Endothelial cell of umbilical vein (primary cell): ENCODE measurements around the gene PPFIA1. TPM values are rescaled to one million over a fixed set of nuclear protein-coding genes. Genes with fewer than 3 reads are reported as not detected.

Experiments
- BruUV-seq: library from RNA; stranded (reverse); fragments of 400-500 nt; replicated peaks from 2 replicates; lab custom pipeline; 2021; lab: Mats Ljungman, UMichigan
- CTCF ChIA-PET: fragments of 300-600, 350-600 bp; sonication (Branson Sonifier 250); formaldehyde crosslinking; loops from one replicate; lab custom pipeline; 2021; ENCODE audit warnings: antibody characterized with exemption, inconsistent platforms; lab: Charles Lee
- POLR2A ChIA-PET: fragments of 300-600, 350-600 bp; sonication (Branson Sonifier 250); formaldehyde crosslinking; loops from one replicate; lab custom pipeline; 2021; ENCODE audit warnings: antibody characterized with exemption, inconsistent platforms; lab: Charles Lee
- DNase-seq: peaks from one replicate; pipeline ENCODE4 v3.0.0-alpha.2; 2011; ENCODE audit warnings: low read depth, low spot score
- FAIRE-seq: peaks from 2 replicates; lab custom pipeline; 2011; peaks lifted over from hg19 to GRCh38; lab: Jason Lieb, UNC
- H2AFZ ChIP-seq: 2 replicates; pipeline ENCODE4 v1.6.0; 2012; ENCODE audit warnings: low read depth, low read length, control low read depth, inconsistent platforms
- H3K27ac ChIP-seq: 2 replicates; pipeline ENCODE4 v1.5.1; 2011; ENCODE audit warnings: low read depth, mild to moderate bottlenecking, control low read depth, low read length, moderate library complexity; ENCODE audit not compliant: insufficient read depth
- H3K27me3 ChIP-seq, 2 experiments: 2 replicates each; pipeline versions ENCODE4 v1.6.0 to v1.6.1; 2011; ENCODE audit warnings: low read length in 2 of 2, mixed read lengths in 1 of 2; ENCODE audit not compliant: control insufficient read depth in 2 of 2, insufficient read depth in 2 of 2
- H3K36me3 ChIP-seq, 2 experiments: 2 replicates in 1 of 2; 3 replicates in 1 of 2; pipeline ENCODE4 v1.5.1; 2011; ENCODE audit warnings: low read length in 2 of 2, mild to moderate bottlenecking in 1 of 2, moderate library complexity in 1 of 2; ENCODE audit not compliant: control insufficient read depth in 2 of 2, insufficient read depth in 2 of 2; ENCODE audit errors: extremely low read depth in 1 of 2
- H3K4me1 ChIP-seq: 3 replicates; pipeline ENCODE4 v1.5.1; 2011; ENCODE audit warnings: mild to moderate bottlenecking, low read length; ENCODE audit not compliant: control insufficient read depth, insufficient read depth; ENCODE audit errors: extremely low read depth
- H3K4me2 ChIP-seq: 2 replicates; pipeline ENCODE4 v1.6.1; 2011; ENCODE audit warnings: low read length, control low read depth, mixed read lengths; ENCODE audit not compliant: insufficient read depth
- H3K4me3 ChIP-seq, 3 experiments: fragments of 200-600 bp in 1 of 3; sonication (generic), shearing (Covaris generic) in 1 of 3; replicated peaks in 1 of 3; 2 replicates each; pipeline ENCODE4 v1.5.1; 2011 to 2016; ENCODE audit warnings: control low read depth in 3 of 3, low read length in 3 of 3, mild to moderate bottlenecking in 2 of 3, inconsistent platforms in 1 of 3, low read depth in 1 of 3, moderate library complexity in 1 of 3; ENCODE audit not compliant: insufficient read depth in 1 of 3
- H3K79me2 ChIP-seq: 2 replicates; pipeline ENCODE4 v1.6.0; 2012; ENCODE audit warnings: low read length, inconsistent platforms; ENCODE audit not compliant: control insufficient read depth, insufficient read depth
- H3K9ac ChIP-seq: replicated peaks from 2 replicates; pipeline ENCODE3; 2011; ENCODE audit warnings: low read length, control low read depth; ENCODE audit not compliant: insufficient read depth; ENCODE audit errors: extremely low read depth
- H3K9me1 ChIP-seq: replicated peaks from 3 replicates; pipeline ENCODE4 v1.6.0; 2011; ENCODE audit warnings: mild to moderate bottlenecking, low read length; ENCODE audit not compliant: control insufficient read depth, insufficient read depth; ENCODE audit errors: extremely low read depth
- H3K9me3 ChIP-seq: replicated peaks from 2 replicates; pipeline ENCODE4 v1.5.1; 2012; ENCODE audit warnings: low read length, inconsistent platforms; ENCODE audit not compliant: control insufficient read depth, insufficient read depth
- H4K20me1 ChIP-seq: replicated peaks from 2 replicates; pipeline ENCODE3; 2011; ENCODE audit warnings: mild to moderate bottlenecking, low read length; ENCODE audit not compliant: control insufficient read depth, insufficient read depth; ENCODE audit errors: extremely low read depth
- CTCF ChIP-seq, 2 donors: IDR thresholded peaks; 1 replicate in 1 of 2; 2 replicates in 1 of 2; pipeline ENCODE4 v1.5.1; 2011; ENCODE audit warnings: low read length in 2 of 2, mild to moderate bottlenecking in 2 of 2, moderate library complexity in 2 of 2, control low read depth in 1 of 2, inconsistent platforms in 1 of 2, low read depth in 1 of 2; ENCODE audit not compliant: insufficient read depth in 1 of 2; ENCODE audit errors: extremely low read depth in 1 of 2
- EZH2 ChIP-seq: IDR thresholded peaks from 2 replicates; pipeline ENCODE4 v1.6.1; 2012; ENCODE audit warnings: borderline replicate concordance, low read depth, mild to moderate bottlenecking, moderate library complexity, low read length, inconsistent platforms; ENCODE audit not compliant: severe bottlenecking
- FOS ChIP-seq: IDR thresholded peaks from 2 replicates; pipeline ENCODE4 v1.6.1; 2011; ENCODE audit warnings: mild to moderate bottlenecking, low read length, moderate library complexity, borderline replicate concordance; ENCODE audit not compliant: insufficient read depth
- GATA2 ChIP-seq: IDR thresholded peaks from 2 replicates; pipeline ENCODE4 v1.7.0; 2011; ENCODE audit warnings: low read depth, mild to moderate bottlenecking, moderate library complexity, mixed read lengths, low read length; ENCODE audit not compliant: insufficient read length, insufficient read depth
- JUN ChIP-seq: IDR thresholded peaks from 2 replicates; pipeline ENCODE4 v1.6.1; 2011; ENCODE audit warnings: borderline replicate concordance, low read depth; ENCODE audit not compliant: insufficient read length, insufficient read depth
- MAX ChIP-seq: IDR thresholded peaks from 2 replicates; pipeline ENCODE4 v1.6.1; 2011; ENCODE audit not compliant: insufficient read depth, insufficient read length
- MYC ChIP-seq: IDR thresholded peaks from one replicate; pipeline ENCODE4 v1.6.1; 2011; ENCODE audit warnings: mild to moderate bottlenecking, low read depth, low read length
- POLR2A ChIP-seq: IDR thresholded peaks from 2 replicates; pipeline ENCODE4 v1.6.1; 2012; ENCODE audit warnings: low read depth, mild to moderate bottlenecking, control low read depth, low read length
- POLR2AphosphoS5 ChIP-seq: IDR thresholded peaks from 2 replicates; pipeline ENCODE4 v1.6.1; 2012; ENCODE audit warnings: low read depth, mild to moderate bottlenecking, control low read depth, low read length, moderate library complexity; ENCODE audit not compliant: insufficient read depth
- dilution Hi-C: fragments of 300-500 bp; cut with MboI; formaldehyde crosslinking; loops from one replicate; pipeline ENCODE4 v1.15.0; 2019; ENCODE audit warnings: low sequenced_read_pairs; ENCODE audit not compliant: extremely low pct_ligation_motif_present
- intact Hi-C: fragments of 100-400 bp; cut with micrococcal nuclease; formaldehyde crosslinking; loops from one replicate; pipeline ENCODE4 v1.10.0; 2022
- polyA plus RNA-seq, 4 experiments: library from polyadenylated mRNA; depleted of rRNA in 3 of 4; stranded (reverse) in 3 of 4; unstranded in 1 of 4; fragments of >200 nt; gene quantifications; 2 replicates each; pipeline versions ENCODE4 v1.2.1 to v1.2.3, GENCODE V29; 2011 to 2012; ENCODE audit warnings: missing spikeins in 1 of 4
- total RNA-seq: library from RNA; stranded (reverse); gene quantifications from 2 replicates; pipeline ENCODE4 v1.2.3, GENCODE V29; 2021

Gene PPFIA1
- total and polyA plus RNA-seq, 2 donors (not counting 3 experiments of a cell fraction or from before 2014, with no cell fraction given) = 44.3 to 60.9 TPM

- H3K36me3 ChIP-seq = peaks cover 9 to 31% of the 10 kb centered on the region in 2 experiments
- intact Hi-C loops (no loop called here), dilution Hi-C loops (no loop called here)
- POLR2A ChIA-PET = no interaction called here
- H3K27ac ChIP-seq = no peak overlapping the region
- H3K9me3 ChIP-seq = no peaks in the 10 kb centered on the region
- H3K79me2 ChIP-seq = no peaks in the 10 kb centered on the region
- H3K4me2 ChIP-seq = no peak overlapping the region
- DNase-seq = no peak
- no peak overlapping the region for H3K4me3 ChIP-seq
- no peaks in the 10 kb centered on the region for H3K27me3 ChIP-seq
- H3K9ac ChIP-seq = no peak overlapping the region
- CTCF ChIA-PET = no interaction called here
- H2AFZ ChIP-seq = no peak overlapping the region
- no TSS peak for BruUV-seq
- no peaks in the 10 kb centered on the region for H3K9me1 ChIP-seq
- TF ChIP-seq POLR2AphosphoS5 (no peak), FOS (no peak), CTCF (IDR thresholded peaks at IDR 0.05; ENCODE audit: extremely low read depth in 1 of 2, insufficient read depth in 1 of 2, low read depth in 1 of 2, low read length in 2 of 2) (no peak), JUN (no peak), POLR2A (no peak), EZH2 (no peak), MAX (no peak), MYC (no peak), GATA2 (no peak)
- no peaks in the 10 kb centered on the region for H3K4me1 ChIP-seq
- no peak for FAIRE-seq
- H4K20me1 ChIP-seq = no peaks in the 10 kb centered on the region
Measured at GRCh38 chr11:70352601-70353000, 82.1 kb downstream of the PPFIA1 start.
